Inferior parietal cortex (tissue), 1 donor: Measurements from ENCODE around the gene ZDHHC6.
A peak's percentile ranks its signal among the peaks of the same experiment; 100 is the strongest.
"Not testable (repeated sequence)": the region's sequence is repeated elsewhere in the genome, so short reads cannot be mapped to it uniquely, and the experiment has no call there.

Source experiments
- DNase-seq: peaks from one replicate; pipeline ENCODE4 v3.0.0-alpha.2; 2016; ENCODE audit errors: extremely low spot score

Gene ZDHHC6

DNA sequence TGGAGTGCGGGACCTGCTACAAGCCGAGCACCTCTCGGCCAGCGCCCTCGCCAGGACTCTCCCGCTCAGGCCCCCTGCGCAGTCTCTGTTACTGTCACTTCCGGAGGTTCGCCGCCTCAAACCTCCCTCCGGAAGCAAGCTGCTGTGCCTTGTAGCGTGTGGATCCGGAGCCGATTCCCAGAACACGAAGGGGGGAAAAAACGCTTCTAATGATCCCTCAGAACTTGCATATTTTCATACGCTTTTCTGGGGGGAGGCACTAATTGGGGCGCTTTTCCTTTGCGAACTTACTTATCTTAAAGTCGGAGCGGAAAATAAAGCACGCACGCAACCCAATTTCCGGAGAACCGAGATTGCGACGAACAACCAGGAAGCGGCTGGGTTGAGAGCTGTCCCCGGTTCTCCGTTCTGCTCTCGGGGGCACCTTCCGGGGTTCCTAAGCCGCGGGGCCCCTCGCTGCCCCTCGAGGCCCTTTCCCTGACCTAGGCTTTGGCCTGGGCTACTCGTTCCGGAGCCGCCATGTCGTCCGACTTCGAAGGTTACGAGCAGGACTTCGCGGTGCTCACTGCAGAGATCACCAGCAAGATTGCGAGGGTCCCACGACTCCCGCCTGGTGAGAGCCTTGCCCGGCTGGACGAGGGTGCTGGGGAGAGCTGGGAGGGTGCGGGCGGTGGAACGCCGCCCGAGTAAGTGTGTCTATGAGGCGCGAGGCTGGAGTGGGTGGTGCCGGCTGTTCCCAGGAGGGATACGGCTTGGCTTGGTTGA lies at the start of gene ZDHHC6, which contains the start of gene VTI1A:
TSS of gene ZDHHC6 (minus strand) at position 60 of the 765 bp plus-strand sequence. CDS start 1,478 bp downstream, outside the sequence.
TSS of gene VTI1A (plus strand) at position 361 of the 765 bp plus-strand sequence. CDS start at position 520, 159 bp downstream.
- DNase-seq: peak; percentile 92

- DNase-seq: no peak
Measured at GRCh38 chr10:112492736-112493135, 46.0 kb upstream of the ZDHHC6 start.

DNA sequence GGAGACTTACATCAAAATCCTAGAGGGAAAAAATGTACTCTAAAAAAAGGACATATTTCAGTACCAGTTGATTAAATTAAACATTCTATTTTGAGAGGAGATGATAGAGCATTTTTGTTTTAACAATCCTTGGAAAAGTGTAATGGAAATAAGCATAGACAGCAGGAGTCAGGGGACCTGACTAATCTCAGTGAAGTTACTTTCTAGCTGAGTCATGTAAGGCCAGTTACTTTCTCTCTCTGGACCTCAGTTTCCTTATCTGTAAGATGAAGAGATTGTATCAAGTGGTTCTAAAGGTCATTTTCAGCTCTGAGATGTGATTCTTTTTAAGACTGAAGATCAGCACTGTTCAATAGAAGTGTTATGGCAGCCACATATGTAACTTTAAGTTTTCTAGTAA lies 44.4 kb upstream of the ZDHHC6 start:
- no peak for DNase-seq

DNA sequence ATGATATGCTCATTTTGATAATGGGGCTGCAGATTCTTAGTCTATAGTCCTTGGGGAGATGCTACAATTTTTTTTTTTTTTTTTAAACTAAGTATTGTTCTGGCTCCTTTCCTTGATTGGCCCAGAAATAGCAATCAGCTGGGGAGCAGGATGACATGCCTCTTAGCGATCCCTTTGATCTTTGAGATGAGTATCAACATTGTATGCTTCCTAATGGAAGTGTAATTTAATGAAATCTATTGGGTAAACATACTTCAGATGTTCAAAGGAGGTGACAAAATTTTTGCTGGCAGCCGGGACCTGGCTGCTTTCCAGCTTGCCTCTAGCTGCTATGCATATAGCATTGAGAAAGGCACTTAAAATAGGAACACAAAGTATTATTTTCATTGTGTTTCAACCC lies 43.8 kb upstream of the ZDHHC6 start:
- no peak for DNase-seq

DNA sequence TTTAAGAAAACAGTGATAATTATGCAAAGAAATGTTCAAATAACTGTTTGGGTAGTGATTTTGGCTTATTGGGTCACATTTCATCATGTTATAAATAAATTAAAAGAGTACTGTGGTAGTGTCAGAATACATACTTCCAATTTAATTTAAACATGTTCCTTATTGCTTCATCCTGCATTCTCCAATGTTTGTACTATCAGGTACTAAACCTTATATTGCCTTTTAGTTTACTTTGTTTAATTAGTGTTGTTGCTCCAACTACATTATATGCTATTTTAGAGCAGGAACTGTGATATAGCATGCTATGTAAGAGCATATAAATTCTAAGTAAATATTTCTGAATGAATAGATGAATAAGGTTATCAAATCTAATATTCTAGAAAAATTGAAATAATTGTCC lies 41.2 kb upstream of the ZDHHC6 start:
- DNase-seq: no peak

DNA sequence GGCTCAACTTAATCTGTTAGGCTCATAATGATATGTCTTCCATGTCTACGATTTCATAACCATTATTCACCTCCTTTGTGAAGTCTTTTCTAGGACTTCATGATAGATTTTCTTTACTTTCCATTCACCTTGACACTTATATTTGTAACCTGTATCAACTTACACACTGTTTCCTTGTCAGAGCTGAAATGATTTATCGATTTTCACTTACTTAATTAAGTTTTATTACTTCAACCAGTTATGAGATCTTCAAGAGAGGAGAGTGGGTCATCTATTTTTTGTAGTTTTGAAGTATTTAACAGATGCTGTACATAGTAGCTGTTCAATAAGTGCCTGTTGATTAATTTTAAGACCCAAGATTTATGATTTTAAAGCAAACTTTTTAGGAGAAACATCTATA lies 37.7 kb upstream of the ZDHHC6 start:
- DNase-seq: no peak

DNA sequence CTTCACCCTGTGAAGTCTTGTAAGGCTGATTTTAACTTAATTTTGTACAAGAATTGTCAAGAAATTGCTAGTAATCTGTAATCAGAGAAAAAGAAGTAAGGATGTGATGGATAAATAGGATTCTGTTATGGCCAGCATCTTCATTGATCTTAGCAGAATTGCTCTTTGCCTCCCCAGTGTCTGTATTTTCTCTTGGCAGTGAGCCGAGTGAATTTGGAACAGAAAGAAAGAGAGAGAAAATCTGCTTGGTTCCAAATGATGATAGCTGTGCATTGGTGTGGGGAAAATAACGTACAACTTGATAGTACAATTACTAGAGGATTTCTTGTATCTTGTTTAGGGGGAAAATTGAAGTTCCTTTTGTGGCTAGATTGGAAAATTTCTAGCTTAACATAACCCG lies 34.9 kb upstream of the ZDHHC6 start:
- DNase-seq: no peak

DNA sequence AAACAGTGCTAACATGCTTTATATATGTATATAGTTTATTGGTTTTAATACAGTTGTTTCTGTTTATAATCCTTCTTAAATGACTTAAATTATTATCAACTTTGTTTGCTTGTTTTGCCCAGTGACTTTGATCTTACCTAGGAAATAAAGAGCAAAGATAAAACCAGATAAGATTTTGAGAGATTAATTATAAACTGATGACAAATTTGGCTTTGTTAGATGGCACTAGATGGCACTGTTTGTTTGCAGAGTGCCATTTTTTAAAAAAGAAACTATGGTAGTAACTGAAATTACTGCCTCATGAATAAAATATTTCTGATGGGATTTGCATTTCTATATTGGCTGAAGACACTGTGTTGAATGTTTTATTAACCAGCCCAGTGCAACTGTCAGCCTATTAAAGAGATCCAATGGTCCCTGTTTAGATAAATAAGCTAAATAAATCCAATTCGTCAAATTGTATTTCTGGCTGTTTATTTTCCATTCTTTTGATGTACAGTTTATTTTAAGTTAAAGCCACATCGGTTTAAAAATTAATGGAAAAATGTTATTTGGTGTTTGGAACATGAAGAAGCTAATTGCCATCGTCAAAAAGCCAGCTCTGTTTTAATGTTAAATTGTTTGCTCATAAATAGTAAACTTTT lies 29.0 kb upstream of the ZDHHC6 start:
- DNase-seq: no peak

DNA sequence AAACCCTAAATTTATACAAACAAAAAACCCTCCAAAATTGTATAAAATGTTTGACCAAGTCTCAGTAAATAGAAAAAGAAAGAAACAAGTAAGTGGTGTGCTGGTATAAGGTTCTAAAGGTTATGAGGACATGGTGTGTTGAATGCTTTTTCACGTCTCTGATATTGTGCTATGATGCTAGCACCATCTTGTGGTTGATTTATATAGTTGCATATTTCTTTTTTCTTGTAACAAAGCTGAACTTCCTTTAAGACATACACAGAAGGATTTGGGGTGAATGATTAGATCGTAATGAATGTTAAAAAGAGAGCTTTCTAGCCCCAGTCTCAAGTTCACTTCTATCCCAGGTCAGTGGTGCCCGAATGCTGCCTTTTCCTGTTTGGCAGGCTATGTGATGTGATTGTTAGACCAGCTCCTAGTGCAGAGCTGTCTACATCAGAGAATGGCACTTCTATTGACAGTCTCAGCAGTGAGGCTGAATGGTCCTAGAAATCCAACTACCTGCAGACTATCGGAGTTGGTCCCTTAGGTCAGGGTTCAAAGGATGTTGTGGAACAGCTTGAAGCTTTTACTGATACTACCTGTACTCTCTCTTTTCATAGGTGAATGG lies 25.3 kb upstream of the ZDHHC6 start:
- DNase-seq: peak; percentile 69

- no peak for DNase-seq
Measured at GRCh38 chr10:112467541-112468075, 20.9 kb upstream of the ZDHHC6 start.

DNA sequence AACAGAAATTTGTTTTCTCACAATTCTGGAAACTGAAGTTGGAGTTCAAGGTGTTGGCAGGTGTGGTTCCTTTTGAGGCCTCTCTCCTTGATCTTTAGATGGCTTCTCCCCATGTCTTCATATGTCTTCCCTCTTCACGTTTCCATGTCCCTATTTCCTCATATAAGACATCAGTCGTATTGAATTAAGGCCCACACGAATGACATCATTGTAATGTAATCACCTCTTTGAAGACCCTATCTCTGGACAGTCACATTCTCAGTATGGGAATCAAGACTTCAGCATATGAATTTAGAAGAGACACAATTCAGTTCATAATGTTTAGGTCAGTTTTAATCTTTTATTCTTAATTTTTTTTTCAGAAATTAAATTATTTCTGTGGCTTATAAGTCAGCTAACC lies 20.1 kb upstream of the ZDHHC6 start:
- DNase-seq: no peak

DNA sequence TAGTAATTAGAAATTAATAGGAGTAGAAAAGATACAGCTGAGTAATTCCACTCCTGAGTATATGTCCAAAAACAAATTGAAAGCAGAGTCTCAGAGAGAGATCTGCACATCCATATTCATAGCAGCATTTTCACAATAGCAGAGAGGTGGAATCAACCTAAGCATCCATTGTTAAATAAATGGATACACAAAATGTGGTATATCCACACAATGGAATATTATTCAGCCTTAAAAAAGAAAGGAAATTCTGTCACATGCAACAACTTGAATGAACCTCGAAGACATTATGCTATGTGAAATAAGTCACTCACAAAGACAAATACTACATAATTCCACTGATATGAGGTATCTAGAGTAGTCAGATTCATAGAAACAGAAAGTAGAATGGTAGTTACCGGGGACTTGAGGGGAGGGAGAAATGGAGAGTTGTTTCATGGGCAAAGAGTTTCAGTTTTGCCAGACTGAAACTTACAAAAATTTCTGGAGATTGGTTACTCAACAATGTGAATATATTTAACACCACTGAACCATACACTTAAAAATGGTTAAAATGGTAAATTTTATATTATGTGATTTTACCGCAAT lies 18.7 kb upstream of the ZDHHC6 start:
- DNase-seq: no peak

DNA sequence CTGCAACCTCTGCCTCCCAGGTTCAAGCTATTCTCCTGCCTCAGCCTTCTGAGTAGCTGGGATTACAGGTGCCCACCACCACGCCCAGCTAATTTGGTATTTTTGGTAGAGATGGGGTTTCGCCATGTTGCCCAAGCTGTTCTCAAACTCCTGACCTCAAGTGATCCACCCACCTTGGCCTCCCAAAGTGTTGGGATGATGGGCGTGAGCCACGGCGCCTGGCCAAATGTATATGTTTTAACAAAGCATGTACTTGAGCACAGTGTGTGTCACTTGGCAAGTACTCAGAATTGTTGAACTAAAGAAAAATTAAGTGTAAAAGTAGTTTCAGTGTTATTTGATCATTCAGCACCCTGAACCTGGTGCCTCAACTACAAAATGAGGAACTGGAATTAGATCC lies 17.4 kb upstream of the ZDHHC6 start:
- not testable (repeated sequence) for DNase-seq

DNA sequence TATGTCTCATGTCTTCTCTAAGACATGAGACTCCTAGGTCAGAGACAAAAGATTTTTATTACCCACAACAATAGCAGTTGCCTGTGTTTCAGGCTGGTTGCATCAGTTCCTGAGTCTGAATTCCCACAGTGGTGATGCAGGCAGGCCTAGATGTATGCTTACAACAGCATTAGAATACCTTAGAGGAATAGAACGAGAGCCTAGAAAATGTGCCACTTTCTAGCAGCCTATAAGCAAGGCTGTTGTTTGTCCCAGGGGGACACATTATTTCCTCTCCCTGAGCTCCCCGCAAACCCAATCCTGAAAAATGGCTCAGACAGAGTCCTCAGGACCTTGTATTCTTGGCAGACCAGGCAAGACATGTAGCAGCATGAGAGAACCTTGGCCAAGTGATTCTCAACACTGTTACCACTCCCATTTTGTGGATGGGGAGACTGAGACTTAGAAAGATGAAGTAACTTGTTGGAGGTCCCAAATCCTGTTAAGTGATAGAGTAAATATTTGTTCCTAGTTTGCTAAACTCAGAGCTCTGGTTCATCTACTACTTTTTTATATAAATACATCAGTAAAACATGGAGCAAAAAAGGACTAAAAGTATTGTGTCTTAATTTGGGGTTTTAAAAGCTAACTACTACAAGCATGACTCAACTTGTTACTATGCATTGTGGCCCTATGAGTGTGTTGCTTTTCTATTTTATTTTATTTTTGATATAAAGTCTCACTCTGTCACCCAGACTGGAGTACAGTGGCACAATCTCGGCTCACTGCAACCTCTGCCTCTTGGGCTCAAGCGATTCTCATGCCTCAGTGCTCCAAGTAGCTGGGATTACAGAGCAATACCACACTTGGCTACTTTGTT lies 14.5 kb upstream of the ZDHHC6 start:
- DNase-seq: no peak

GRCh38 chr10:112460366-112460765 lies 13.7 kb upstream of the ZDHHC6 start:
- DNase-seq: no peak

- no peak for DNase-seq
Measured at GRCh38 chr10:112456533-112456932, 9.8 kb upstream of the ZDHHC6 start.

DNA sequence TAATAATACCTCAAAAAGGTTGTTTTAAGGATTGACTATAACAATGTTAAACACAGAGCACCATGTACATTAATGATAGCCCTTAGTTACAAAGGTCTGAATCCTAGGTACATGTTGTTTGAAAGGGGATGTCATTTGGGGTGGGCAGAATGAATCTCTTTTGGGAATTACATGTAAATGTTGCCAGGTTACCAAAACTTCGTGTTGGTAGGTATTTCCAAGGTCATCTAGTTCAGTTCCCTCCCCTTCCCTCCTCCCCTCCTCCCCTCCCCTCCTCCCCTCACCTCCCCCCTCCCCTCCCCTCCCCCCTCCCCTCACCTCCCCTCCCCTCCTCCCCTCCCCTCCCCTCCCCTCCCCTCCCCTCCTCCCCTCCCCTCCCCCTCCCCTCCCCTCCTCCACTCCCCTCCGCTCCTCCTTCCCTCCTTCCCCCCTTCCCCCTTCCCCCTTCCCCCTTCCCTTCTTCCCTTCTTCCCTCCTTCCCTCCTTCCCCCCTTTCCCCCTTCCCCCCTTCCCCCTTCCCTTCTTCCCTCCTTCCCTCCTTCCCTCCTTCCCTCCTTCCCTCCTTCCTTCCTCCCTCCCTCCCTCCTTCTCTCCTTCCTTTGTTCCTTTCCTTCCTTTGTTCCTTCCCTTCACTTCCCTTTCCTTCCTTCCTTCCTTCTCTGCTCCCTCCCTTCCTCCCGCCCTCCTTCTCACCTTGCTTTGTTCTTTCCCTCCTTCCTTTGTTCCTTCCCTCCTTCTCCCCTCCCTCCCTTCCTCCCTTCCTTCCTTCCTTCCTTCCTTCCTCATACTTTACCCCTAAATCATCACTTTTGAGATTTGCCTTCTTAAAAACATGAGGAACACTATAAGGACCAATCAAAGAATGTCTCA lies 8.4 kb upstream of the ZDHHC6 start:
- DNase-seq: no peak

- no peak for DNase-seq
Measured at GRCh38 chr10:112448888-112449287, 2.2 kb upstream of the ZDHHC6 start.

DNA sequence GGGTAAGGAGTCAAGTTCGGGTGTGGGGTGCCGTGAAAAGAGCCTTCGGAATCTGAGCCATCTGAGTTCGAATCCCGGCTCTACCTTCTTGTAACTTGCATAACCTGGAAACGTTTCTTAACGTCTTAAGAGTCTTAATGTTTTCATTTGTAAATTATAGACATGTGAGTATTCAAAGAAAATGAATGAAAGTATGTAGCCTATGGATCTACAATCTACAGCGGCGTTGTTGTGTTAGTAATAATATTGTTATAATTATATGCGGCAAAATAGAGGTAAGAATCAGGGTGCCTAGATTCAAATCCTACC lies 860 bp upstream of the ZDHHC6 start:
- no peak for DNase-seq

DNA sequence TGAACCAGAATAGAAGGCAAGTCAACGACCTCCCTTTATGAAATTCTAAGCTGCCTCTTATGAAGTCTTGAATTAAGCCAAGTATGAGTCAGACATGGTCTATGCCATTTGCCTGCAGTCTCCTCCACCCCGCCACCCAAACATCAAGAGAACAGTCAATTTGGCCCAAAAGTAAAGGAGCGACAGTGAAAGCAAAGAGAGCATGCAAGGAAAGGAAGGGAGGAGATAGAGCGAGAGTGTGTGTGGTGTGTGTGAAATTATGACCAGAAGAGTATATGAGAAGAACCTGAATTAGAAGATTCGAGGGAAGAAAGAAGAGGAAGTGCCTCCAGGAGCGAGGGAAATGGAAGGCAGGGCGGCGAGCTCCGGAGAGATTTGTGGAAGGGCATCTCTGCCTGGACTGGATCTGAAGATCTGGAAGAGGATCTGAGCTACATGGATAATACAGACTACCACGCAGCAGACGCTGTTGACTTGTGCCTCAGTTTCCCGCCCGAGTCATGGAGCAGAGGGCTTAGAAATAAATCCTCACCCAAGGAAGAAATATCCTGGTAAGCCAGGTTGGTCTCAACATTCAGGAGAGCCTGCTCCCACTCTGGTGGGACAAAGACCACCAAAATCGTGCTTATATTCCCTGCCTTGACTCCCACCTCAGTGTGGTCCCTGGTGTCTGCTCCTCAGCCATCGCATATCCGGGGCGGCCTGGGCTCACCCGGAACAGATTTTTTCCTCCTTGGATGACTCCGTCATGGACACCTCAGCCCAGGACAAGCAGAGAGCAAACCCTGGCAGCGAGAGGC lies 459 bp downstream of the ZDHHC6 start:
- DNase-seq: no peak
